ENCODE measurements around the gene MOV10L1. TPM values are rescaled to one million over a fixed set of nuclear protein-coding genes. Genes with fewer than 3 reads are reported as not detected.
"Not testable (repeated sequence)": the region's sequence is repeated elsewhere in the genome, so short reads cannot be mapped to it uniquely, and the experiment has no call there.

Gene MOV10L1
- total RNA-seq, 6 experiments from 2014 or later: 0.21 to 0.31 (median 0.24) TPM; not detected in 2

DNA sequence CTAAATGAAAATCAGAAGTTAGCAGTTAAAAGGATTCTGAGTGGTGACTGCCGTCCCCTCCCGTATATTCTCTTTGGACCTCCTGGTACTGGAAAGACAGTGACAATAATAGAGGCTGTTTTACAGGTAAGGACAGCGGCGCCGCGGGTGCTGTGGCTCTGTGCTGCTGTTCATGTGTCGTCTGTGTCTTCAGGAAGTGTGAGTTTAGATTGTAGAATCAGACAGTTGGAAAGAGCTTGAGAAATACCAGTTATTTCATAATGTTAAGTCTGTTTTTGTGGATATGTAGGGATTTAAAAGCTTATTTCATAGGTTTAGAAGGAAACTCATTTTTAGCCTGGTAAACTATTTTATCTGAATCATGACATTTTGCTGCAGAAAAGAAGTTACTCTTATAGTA lies 53.3 kb downstream of the MOV10L1 start:
- Histone ChIP-seq H3K27ac (no peak overlapping the region), H3K4me1 (peaks cover 0 to 48% (median 22%) of the 10 kb centered on the region in 4 donors), H3K4me3 (no peak overlapping the region), H3K36me3 (no peaks in the 10 kb centered on the region), H3K9me3 (no peaks in the 10 kb centered on the region), H3K27me3 (no peaks in the 10 kb centered on the region)
- intact Hi-C loops (cut with DNase I): no loop called here
- no peak for DNase-seq
- no peak for TF ChIP-seq POLR2A (IDR thresholded peaks at IDR 0.05)
- TF ChIP-seq, protein P1, sequence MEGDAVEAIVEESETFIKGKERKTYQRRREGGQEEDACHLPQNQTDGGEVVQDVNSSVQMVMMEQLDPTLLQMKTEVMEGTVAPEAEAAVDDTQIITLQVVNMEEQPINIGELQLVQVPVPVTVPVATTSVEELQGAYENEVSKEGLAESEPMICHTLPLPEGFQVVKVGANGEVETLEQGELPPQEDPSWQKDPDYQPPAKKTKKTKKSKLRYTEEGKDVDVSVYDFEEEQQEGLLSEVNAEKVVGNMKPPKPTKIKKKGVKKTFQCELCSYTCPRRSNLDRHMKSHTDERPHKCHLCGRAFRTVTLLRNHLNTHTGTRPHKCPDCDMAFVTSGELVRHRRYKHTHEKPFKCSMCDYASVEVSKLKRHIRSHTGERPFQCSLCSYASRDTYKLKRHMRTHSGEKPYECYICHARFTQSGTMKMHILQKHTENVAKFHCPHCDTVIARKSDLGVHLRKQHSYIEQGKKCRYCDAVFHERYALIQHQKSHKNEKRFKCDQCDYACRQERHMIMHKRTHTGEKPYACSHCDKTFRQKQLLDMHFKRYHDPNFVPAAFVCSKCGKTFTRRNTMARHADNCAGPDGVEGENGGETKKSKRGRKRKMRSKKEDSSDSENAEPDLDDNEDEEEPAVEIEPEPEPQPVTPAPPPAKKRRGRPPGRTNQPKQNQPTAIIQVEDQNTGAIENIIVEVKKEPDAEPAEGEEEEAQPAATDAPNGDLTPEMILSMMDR (IDR thresholded peaks at IDR 0.05): no peak
- WGBS (ENCODE audit: insufficient coverage, low coverage, low lambda C conversion rate, missing lambda C conversion rate): 79% methylated on average over 7 of the region's 7 CpGs
- ATAC-seq: no peak

DNA sequence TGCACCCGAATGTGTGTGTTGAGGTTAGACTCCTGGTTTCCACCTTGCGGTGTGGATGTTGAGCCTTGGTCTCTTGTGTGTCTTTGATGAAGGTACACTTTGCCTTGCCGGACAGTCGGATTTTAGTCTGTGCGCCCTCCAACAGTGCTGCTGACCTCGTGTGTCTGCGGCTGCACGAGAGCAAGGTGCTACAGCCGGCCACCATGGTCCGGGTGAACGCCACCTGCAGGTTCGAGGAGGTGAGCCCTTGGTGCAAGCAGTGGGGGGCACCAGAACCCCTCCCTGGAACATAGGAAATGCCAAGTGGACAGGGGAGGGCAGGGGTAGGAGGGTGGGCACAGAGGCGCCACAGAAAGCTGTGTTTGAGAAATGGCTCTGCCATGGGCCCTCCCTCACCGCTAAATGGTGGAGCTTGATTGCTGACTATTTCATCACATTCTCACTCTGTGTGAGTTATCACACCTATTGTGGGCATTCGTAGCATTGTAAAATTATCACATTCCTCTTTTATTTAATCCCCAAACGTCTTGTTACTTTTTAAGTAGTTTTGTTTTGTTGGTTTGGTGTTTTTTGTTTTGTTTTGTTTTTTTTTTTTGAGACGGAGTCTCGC lies 54.3 kb downstream of the MOV10L1 start:
- no peak for TF ChIP-seq POLR2A (IDR thresholded peaks at IDR 0.05)
- H3K36me3 ChIP-seq: no peaks in the 10 kb centered on the region
- no peak overlapping the region for H3K27ac ChIP-seq
- no peaks in the 10 kb centered on the region for H3K27me3 ChIP-seq
- 81% methylated on average over 8 of the region's 18 CpGs for WGBS (ENCODE audit: insufficient coverage, low coverage, low lambda C conversion rate, missing lambda C conversion rate)
- no peak overlapping the region for H3K4me3 ChIP-seq
- no peak for DNase-seq
- no peaks in the 10 kb centered on the region for H3K9me3 ChIP-seq
- no peak for ATAC-seq
- peaks cover 0 to 52% (median 22%) of the 10 kb centered on the region in 4 donors for H3K4me1 ChIP-seq
- intact Hi-C loops (cut with DNase I): no loop called here

DNA sequence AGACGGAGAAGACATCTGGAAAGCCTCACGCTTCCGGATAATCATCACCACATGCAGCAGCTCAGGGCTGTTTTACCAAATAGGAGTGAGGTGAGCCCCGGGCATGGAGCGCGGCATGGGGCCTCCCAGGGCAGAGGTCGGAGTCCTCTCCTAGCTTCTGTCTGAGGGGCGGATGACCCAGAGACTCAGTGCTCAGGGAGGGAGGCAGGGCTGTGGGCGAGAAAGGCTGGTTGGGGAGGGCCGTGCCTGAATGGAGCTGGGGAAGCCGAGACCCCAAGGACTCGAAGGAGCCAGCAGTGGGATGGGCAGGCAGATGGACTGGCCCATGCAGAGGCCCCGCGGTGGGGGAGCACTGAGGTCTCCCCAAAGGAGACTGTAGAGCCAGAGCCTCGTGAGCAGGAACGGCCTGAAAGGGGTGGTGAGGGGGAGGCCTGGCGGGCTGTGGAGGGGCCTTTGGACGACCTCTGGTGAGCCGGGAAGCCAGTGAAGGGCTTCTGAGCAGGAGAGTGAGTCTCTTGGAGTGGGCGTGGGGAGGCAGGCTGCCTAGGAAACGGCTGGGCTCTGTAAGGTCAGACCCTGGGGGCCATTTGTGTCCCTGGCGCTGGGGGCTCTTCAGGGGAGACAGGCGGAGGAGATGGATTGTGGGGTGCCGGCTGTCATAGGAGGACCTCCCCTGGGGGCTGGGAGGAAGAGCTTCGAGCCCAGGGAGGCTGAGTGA lies 56.1 kb downstream of the MOV10L1 start:
- H3K4me3 ChIP-seq: no peak overlapping the region
- peak; percentile 40 to 47 (median 44) for ATAC-seq
- H3K9me3 ChIP-seq: no peaks in the 10 kb centered on the region
- 40% methylated on average over 15 of the region's 25 CpGs for WGBS (ENCODE audit: insufficient coverage, low coverage, low lambda C conversion rate, missing lambda C conversion rate)
- no peak for TF ChIP-seq POLR2A (IDR thresholded peaks at IDR 0.05)
- TF ChIP-seq, protein P1 (IDR thresholded peaks at IDR 0.05): no peak
- H3K27me3 ChIP-seq: no peaks in the 10 kb centered on the region
- no peaks in the 10 kb centered on the region for H3K36me3 ChIP-seq
- peaks cover 0 to 44% (median 17%) of the 10 kb centered on the region in 4 donors for H3K4me1 ChIP-seq
- intact Hi-C loops (cut with DNase I): loop anchor here in 1 of 2 donors (5.0 kb wide), 1 partner anchor 66 kb away; no protein-coding TSS in a partner anchor
- peak in 1 of 3 donors; percentile 74 for DNase-seq
- H3K27ac ChIP-seq: no peak overlapping the region

DNA sequence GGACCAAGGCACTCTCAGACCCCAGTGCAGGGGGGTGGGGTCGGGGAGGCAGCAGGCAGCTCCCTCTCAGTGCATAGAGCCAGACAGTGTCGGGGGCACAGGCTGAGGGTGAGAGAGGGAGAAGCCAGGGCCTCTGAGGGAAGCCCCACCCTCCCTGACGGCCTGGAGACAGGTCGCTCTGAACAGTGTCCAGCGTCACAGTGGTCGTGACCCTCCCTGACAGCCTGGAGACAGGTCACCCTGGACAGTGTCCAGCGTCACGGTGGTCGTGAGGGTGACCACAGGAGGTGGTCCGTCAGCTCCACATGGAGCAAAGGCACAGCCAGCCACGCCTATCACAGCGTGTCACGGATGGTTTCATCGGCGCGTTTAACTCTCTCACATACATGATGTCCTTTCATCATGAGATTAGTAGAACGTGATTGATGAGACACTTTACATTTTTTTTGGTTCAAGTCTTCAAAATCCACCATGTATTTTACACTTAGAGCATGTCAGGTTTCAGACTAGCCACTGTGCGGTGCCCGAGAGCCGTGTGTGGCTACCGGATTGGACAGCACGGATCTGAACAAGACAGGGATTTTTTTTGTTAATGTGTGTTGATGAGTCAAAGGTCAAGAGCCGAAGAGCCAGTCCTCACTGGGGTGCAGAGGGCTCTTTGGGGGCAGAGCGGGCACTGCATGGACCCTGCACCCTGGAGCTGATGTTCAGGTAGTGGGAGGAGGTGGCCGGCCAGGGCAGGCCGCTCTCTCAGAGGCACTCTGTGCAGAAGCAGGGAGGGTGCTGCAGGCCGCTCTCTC lies 56.8 kb downstream of the MOV10L1 start:
- WGBS (ENCODE audit: insufficient coverage, low coverage, low lambda C conversion rate, missing lambda C conversion rate): 21% methylated on average over 9 of the region's 27 CpGs
- Histone ChIP-seq H3K4me3 (no peak overlapping the region), H3K9me3 (no peaks in the 10 kb centered on the region), H3K36me3 (no peaks in the 10 kb centered on the region), H3K4me1 (peaks cover 0 to 36% (median 14%) of the 10 kb centered on the region in 4 donors), H3K27ac (no peak overlapping the region), H3K27me3 (no peaks in the 10 kb centered on the region)
- peak; percentile 73 to 90 (median 84) for ATAC-seq
- DNase-seq: peak; percentile 81 to 91 (median 90)
- TF ChIP-seq POLR2A (IDR thresholded peaks at IDR 0.05): no peak
- TF ChIP-seq, protein P1 (IDR thresholded peaks at IDR 0.05): peak; percentile 77 to 88 (median 86)
- intact Hi-C loops (cut with DNase I): loop anchor here in 1 of 2 donors (5.0 kb wide), 1 partner anchor 66 kb away; no protein-coding TSS in a partner anchor

DNA sequence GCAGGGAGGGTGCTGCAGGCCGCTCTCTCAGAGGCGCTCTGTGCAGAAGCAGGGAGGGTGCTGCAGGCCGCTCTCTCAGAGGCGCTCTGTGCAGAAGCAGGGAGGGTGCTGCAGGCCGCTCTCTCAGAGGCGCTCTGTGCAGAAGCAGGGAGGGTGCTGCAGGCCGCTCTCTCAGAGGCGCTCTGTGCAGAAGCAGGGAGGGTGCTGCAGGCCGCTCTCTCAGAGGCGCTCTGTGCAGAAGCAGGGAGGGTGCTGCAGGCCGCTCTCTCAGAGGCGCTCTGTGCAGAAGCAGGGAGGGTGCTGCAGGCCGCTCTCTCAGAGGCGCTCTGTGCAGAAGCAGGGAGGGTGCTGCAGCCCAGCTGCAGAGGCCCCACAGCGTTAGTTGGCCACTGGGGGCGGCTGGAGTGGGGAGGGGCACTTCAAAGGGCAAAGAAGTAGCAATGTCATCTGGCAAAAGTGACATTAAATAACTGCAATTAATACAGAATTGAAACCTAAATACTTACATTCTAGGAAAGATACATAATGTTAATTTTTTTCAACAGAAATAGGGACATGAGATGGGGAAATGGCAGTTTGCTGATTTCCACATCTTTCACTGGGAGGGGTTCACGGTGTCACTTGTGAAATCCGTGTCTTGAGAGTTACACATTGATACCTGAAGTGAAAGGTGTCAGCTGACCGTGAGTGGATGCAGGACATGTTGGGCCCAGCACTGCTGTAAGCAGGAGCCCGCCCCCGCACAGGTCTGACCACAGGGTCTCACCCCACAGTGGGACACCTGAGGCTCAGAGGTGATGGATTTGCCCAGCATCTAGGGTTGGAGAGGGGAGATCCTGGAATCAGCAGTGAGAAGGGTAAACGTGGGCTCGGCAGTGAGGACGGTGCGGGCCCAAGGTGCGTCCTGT lies 57.7 kb downstream of the MOV10L1 start:
- H3K4me1 ChIP-seq: peaks cover 0 to 30% (median 10%) of the 10 kb centered on the region in 4 donors
- H3K9me3 ChIP-seq, DNase-seq, H3K4me3 ChIP-seq, ATAC-seq, H3K27me3 ChIP-seq, H3K27ac ChIP-seq, H3K36me3 ChIP-seq: not testable (repeated sequence)
- intact Hi-C loops (cut with DNase I): loop anchor here in 1 of 2 donors (5.0 kb wide), 1 partner anchor 65 kb away; no protein-coding TSS in a partner anchor
- 47% methylated on average over 13 of the region's 26 CpGs for WGBS (ENCODE audit: insufficient coverage, low coverage, low lambda C conversion rate, missing lambda C conversion rate)
